Measurements from ENCODE around the gene WNT9A. TPM values are rescaled to one million over a fixed set of nuclear protein-coding genes. Genes with fewer than 3 reads are reported as not detected.

The WNT9A gene
- total and polyA plus RNA-seq, 8 donors = 0.72 to 2.9 (median 1.6) TPM

DNA sequence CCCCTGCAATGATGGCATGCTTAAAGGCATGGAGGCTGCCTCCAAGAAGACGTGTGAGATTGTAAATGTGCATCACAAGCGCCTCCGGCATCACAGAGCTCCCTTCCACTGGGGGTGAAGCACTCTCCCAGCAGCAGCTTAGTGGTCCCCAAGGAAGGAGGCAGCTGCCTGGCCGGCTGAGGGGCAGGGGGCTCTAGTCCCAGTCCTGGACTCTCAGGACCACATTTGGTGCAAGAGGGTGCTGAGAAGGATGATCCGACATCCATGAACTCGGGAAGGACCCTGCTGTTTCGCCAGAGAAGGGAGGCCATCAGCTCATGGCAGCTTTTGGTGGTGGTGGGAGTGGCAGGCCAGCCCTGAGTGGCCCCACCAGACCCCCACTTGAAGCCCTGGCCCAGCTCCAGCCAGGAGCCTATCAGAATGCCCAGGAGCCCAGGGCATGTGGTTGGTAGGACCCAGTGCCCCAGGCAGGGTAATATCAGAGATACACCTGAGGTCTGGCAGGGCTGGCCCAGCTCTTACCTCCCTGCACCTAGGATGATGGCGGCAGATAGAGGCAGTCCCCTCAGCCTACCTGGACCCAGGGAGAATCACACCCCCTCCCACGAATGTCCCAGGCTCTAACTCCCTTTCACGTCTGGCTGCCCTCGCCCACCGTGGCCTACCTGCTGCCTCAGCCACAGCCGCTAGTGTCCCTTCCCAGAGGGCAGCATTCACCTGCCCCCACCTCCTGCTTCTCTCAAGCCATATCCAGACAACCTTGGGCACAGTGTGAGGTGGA lies 2.4 kb upstream of the WNT9A start:
- FAIRE-seq = no peak
- Histone ChIP-seq H3K4me1 (peaks cover 10% of the 10 kb centered on the region in 3 donors), H3K9me3 (no peaks in the 10 kb centered on the region), H3K4me3 (no peak overlapping the region), H3K36me3 (no peaks in the 10 kb centered on the region), H3K27me3 (no peaks in the 10 kb centered on the region), H3K27ac (no peak overlapping the region)
- TF ChIP-seq, protein P1, sequence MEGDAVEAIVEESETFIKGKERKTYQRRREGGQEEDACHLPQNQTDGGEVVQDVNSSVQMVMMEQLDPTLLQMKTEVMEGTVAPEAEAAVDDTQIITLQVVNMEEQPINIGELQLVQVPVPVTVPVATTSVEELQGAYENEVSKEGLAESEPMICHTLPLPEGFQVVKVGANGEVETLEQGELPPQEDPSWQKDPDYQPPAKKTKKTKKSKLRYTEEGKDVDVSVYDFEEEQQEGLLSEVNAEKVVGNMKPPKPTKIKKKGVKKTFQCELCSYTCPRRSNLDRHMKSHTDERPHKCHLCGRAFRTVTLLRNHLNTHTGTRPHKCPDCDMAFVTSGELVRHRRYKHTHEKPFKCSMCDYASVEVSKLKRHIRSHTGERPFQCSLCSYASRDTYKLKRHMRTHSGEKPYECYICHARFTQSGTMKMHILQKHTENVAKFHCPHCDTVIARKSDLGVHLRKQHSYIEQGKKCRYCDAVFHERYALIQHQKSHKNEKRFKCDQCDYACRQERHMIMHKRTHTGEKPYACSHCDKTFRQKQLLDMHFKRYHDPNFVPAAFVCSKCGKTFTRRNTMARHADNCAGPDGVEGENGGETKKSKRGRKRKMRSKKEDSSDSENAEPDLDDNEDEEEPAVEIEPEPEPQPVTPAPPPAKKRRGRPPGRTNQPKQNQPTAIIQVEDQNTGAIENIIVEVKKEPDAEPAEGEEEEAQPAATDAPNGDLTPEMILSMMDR (IDR thresholded peaks at IDR 0.05) = no peak
- peak in 4 of 6 donors; percentile 7 to 62 (median 30) for DNase-seq
- 84 to 85% methylated on average over 13 of the region's 13 CpGs for WGBS, 2 donors
- no peak for ATAC-seq
- intact Hi-C loops (cut with DNase I) = loop anchor here (5.0 to 10.0 kb wide), 3 partner anchors 185 to 468 kb away; no protein-coding TSS in a partner anchor

DNA sequence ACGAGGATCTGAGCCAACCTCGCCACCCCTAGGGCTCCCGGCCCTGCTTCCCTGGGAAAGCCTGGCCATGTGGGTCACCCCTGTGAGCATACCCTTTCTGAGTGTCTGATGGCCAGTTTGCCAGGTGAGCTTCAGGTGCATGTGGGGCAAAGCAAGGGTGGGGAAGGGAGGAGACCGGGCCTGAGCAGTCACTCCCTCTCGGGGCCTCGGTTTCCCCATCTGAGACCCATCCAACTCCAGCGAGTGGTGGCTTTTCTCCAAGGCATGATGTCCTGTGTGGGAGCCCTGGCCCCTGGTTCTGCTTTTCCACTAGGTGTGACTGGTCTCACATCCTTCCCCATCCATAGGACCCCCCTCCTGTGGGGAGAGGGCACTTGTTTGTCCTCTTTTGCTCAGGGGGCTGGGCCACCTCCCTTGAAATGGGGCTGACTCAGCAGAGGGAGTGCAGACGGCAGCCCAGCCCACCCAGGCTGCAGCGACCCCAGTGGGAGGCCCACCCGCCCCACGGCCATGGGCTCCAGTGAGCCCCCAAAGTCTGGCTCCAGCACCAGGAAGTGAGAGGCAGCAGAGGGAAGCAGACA lies 1.7 kb upstream of the WNT9A start:
- peaks cover 13 to 15% (median 14%) of the 10 kb centered on the region in 3 donors for H3K4me1 ChIP-seq
- no peak overlapping the region for H3K27ac ChIP-seq
- WGBS, 2 donors = 75 to 80% methylated on average over 11 of the region's 11 CpGs
- ATAC-seq (no peak), FAIRE-seq (no peak), DNase-seq (peak in 4 of 6 donors; percentile 8 to 65 (median 30))
- no peaks in the 10 kb centered on the region for H3K27me3 ChIP-seq
- no peaks in the 10 kb centered on the region for H3K36me3 ChIP-seq
- TF ChIP-seq, protein P1 (IDR thresholded peaks at IDR 0.05) = no peak
- intact Hi-C loops (cut with DNase I) = loop anchor here in 2 of 3 donors (5.0 to 10.0 kb wide), 2 partner anchors 185 to 467 kb away; no protein-coding TSS in a partner anchor
- H3K4me3 ChIP-seq = no peak overlapping the region
- H3K9me3 ChIP-seq = no peaks in the 10 kb centered on the region

DNA sequence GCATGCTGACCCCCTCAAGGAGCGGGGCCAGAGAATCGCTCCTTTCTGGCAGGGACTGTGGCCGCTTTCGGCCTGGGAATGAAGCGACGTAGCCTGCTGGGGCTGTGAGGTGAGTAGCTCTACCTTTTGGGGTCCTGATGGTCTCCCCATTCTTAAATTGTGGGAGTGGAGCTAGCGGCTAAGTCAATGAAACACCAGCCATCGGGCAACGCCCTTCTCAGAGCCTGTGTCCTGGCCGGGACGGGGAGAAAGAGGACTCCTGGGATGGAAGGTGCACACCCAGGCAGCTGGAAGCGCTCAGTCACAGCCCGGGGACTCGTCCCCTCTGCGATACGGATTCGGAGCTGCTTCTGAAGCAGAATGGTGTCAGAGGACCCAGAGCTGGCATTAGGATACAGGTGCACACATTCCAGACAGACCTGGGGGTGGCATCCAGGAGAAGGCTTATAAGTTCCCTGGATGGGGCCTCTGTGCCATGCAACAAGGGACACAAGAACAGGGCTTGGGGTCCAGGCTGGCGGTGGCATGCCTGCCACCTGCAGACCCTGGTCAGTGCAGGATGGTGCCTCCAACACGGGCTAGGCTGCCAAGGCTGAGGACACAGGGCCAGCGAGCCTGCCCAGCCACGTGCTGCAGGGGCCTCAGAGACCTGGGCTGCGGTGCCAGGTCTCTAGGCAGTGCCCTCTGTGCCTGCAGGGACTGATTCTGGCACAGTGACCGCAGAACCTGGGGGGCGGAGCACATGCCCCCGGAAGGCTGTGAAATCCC lies 945 bp upstream of the WNT9A start:
- no peak for FAIRE-seq
- H3K9me3 ChIP-seq = no peaks in the 10 kb centered on the region
- WGBS, 2 donors = 33 to 35% methylated on average over 25 of the region's 25 CpGs
- no peak overlapping the region for H3K27ac ChIP-seq
- intact Hi-C loops (cut with DNase I) = loop anchor here in 2 of 3 donors (5.0 to 10.0 kb wide), 2 partner anchors 184 to 466 kb away; no protein-coding TSS in a partner anchor
- no peak for ATAC-seq
- no peaks in the 10 kb centered on the region for H3K27me3 ChIP-seq
- H3K4me3 ChIP-seq = peak overlapping the region in 3 of 4 donors; percentile 38 to 45 (median 40)
- H3K4me1 ChIP-seq = peaks cover 13 to 15% (median 14%) of the 10 kb centered on the region in 3 donors
- no peaks in the 10 kb centered on the region for H3K36me3 ChIP-seq
- TF ChIP-seq, protein P1 (IDR thresholded peaks at IDR 0.05) = no peak
- DNase-seq = peak in 4 of 6 donors; percentile 14 to 66 (median 44)

DNA sequence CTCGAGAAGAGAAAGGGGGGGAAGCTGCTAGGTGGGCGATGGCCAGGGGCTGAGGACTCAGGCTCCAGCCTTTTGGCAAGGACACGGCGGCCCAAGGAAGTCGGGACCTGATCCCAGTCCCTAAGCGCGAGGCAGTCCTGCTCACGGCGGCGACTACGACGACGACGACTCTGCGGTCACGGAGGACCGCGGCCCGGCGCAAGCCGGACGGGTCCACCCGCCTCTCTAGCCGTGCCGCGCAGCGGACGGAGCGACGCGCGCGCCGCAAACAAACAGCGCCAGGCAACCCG lies 401 bp downstream of the WNT9A start:
- H3K9me3 ChIP-seq = no peaks in the 10 kb centered on the region
- WGBS, 2 donors = 0 to 1% methylated on average over 36 of the region's 36 CpGs
- H3K36me3 ChIP-seq = no peaks in the 10 kb centered on the region
- H3K4me1 ChIP-seq = peaks cover 13 to 15% (median 14%) of the 10 kb centered on the region in 3 donors
- FAIRE-seq (no peak), ATAC-seq (peak in 3 of 4 donors; percentile 3 to 5 (median 4)), DNase-seq (peak in 1 of 6 donors; percentile 25)
- intact Hi-C loops (cut with DNase I) = loop anchor here in 2 of 3 donors (2.0 to 10.0 kb wide), 3 partner anchors 183 to 465 kb away; no protein-coding TSS in a partner anchor
- H3K4me3 ChIP-seq = peak overlapping the region; percentile 21 to 45 (median 30)
- H3K27me3 ChIP-seq = no peaks in the 10 kb centered on the region
- peak overlapping the region in 3 of 4 donors; percentile 76 to 91 (median 81) for H3K27ac ChIP-seq
- TF ChIP-seq, protein P1 (IDR thresholded peaks at IDR 0.05) = no peak

Measured in pancreas (tissue), 10 donors.